K562 (cell line): ENCODE measurements around the gene ZNF565. TPM values are rescaled to one million over a fixed set of nuclear protein-coding genes. Genes with fewer than 3 reads are reported as not detected.

Source experiments
- ATAC-seq: fragments of 200-7000 bp; cut with Tn5 transposase; 3 replicates; pipeline ENCODE4 v1.9.1; 2020; ENCODE audit warnings: moderate library complexity
- BruUV-seq: library from RNA; stranded (reverse); fragments of 400-500 nt; replicated peaks from 2 replicates; lab custom pipeline; 2021; lab: Mats Ljungman, UMichigan
- CTCF ChIA-PET: fragments of 300-600 bp; formaldehyde crosslinking; extraction: SDS; loops from one replicate; lab custom pipeline; 2021; ENCODE audit warnings: low intra/inter-chr PET ratio; lab: Yijun Ruan, JAX
- POLR2A ChIA-PET: fragments of 300-600, 350-650 bp; sonication (Branson Sonifier 250); formaldehyde crosslinking; extraction: SDS; loops from one replicate; lab custom pipeline; 2021; ENCODE audit warnings: antibody characterized with exemption, inconsistent platforms; lab: Yijun Ruan, JAX
- DNase-seq, 4 experiments: peaks; one replicate each; pipeline versions ENCODE4 v3.0.0 to v3.0.0-alpha.2; 2011 to 2018; ENCODE audit warnings: low spot score in 3 of 4, mixed read lengths in 3 of 4; ENCODE audit errors: extremely low read depth in 1 of 4
- FAIRE-seq: peaks from 2 replicates; lab custom pipeline; 2011; peaks lifted over from hg19 to GRCh38; lab: Jason Lieb, UNC
- H2AFZ ChIP-seq: 2 replicates; pipeline ENCODE4 v1.6.0; 2011; ENCODE audit warnings: low read depth, low read length, control low read depth, inconsistent platforms
- H3K27ac ChIP-seq: fragments of 200-600 bp; 3 replicates; pipeline ENCODE4 v1.8.0; 2011; ENCODE audit warnings: low read depth, mild to moderate bottlenecking, control low read depth, inconsistent platforms, low read length, moderate library complexity, mixed read lengths; ENCODE audit errors: extremely low read depth
- H3K27me3 ChIP-seq, 2 experiments: fragments of 300-600 bp in 1 of 2; 2 replicates in 1 of 2; 3 replicates in 1 of 2; pipeline versions ENCODE4 v1.6.0 to v1.8.0; 2011; ENCODE audit warnings: inconsistent platforms in 2 of 2, low read length in 2 of 2, mild to moderate bottlenecking in 1 of 2, mixed read lengths in 1 of 2, moderate library complexity in 1 of 2; ENCODE audit not compliant: control insufficient read depth in 2 of 2, insufficient read depth in 2 of 2
- H3K36me3 ChIP-seq: fragments of 300-600 bp; 3 replicates; pipeline ENCODE4 v1.8.0; 2011; ENCODE audit warnings: mild to moderate bottlenecking, low read length, inconsistent platforms; ENCODE audit not compliant: control insufficient read depth, insufficient read depth
- H3K4me1 ChIP-seq, 2 experiments: fragments of 200-600 bp in 1 of 2; replicated peaks in 1 of 2; 2 replicates in 1 of 2; 3 replicates in 1 of 2; pipeline versions ENCODE4 v1.5.1 to v1.8.0; 2011; ENCODE audit warnings: inconsistent platforms in 2 of 2, low read length in 2 of 2, mild to moderate bottlenecking in 1 of 2, mixed read lengths in 1 of 2, moderate library complexity in 1 of 2; ENCODE audit not compliant: control insufficient read depth in 2 of 2, insufficient read depth in 2 of 2
- H3K4me2 ChIP-seq: 2 replicates; pipeline ENCODE4 v1.6.1; 2011; ENCODE audit warnings: low read length, control low read depth, inconsistent platforms, mixed read lengths; ENCODE audit not compliant: insufficient read depth
- H3K4me3 ChIP-seq: fragments of 200-600 bp; sonication (generic), shearing (Covaris generic); 2 replicates; pipeline ENCODE4 v1.5.1; 2016; ENCODE audit warnings: control low read depth, inconsistent platforms
- H3K79me2 ChIP-seq: fragments of 200-600 bp; 3 replicates; pipeline ENCODE4 v1.8.0; 2011; ENCODE audit warnings: low read length, inconsistent platforms; ENCODE audit not compliant: control insufficient read depth, insufficient read depth
- H3K9ac ChIP-seq, 2 experiments: 2 replicates each; pipeline versions ENCODE4 v1.6.0 to v1.6.1; 2011; ENCODE audit warnings: low read depth in 2 of 2, low read length in 2 of 2, control low read depth in 1 of 2, inconsistent platforms in 1 of 2, mild to moderate bottlenecking in 1 of 2, mixed read lengths in 1 of 2; ENCODE audit not compliant: insufficient read depth in 1 of 2
- H3K9me1 ChIP-seq: one replicate; pipeline ENCODE4 v1.6.0; 2011; ENCODE audit warnings: inconsistent platforms, mild to moderate bottlenecking, low read length, moderate library complexity; ENCODE audit not compliant: control insufficient read depth, insufficient read depth
- H3K9me3 ChIP-seq: replicated peaks from 2 replicates; pipeline ENCODE4 v1.5.1; 2011; ENCODE audit warnings: low read depth, low read length, inconsistent platforms; ENCODE audit not compliant: control insufficient read depth, insufficient read depth
- H4K20me1 ChIP-seq: replicated peaks from 2 replicates; pipeline ENCODE4 v1.6.1; 2011; ENCODE audit warnings: low read length, inconsistent platforms, mixed read lengths; ENCODE audit not compliant: control insufficient read depth, insufficient read depth
- HEY1 ChIP-seq: fragments of 250-450 bp; sonication (Bioruptor Pico); IDR thresholded peaks from 2 replicates; pipeline ENCODE4 v1.5.0; 2020; ENCODE audit warnings: mild to moderate bottlenecking, moderate library complexity, borderline replicate concordance
- LCOR ChIP-seq: sonication (generic); formaldehyde crosslinking; IDR thresholded peaks from 2 replicates; pipeline ENCODE4 v1.8.0; 2022; ENCODE audit warnings: mild to moderate bottlenecking, missing genetic modification reagents
- PKNOX1 ChIP-seq: fragments of 450-650 bp; IDR thresholded peaks from 2 replicates; pipeline ENCODE4 v1.6.1; 2016
- RFX5 ChIP-seq: IDR thresholded peaks from 2 replicates; pipeline ENCODE4 v1.6.1; 2011; ENCODE audit warnings: low read depth, mild to moderate bottlenecking, improper control_type of control experiment, low read length
- SAFB2 ChIP-seq: fragments of 200-400 bp; formaldehyde crosslinking; IDR thresholded peaks from 2 replicates; pipeline ENCODE4 v1.6.1; 2018; ENCODE audit warnings: borderline replicate concordance, low read length, low read depth, moderate library complexity; ENCODE audit not compliant: severe bottlenecking
- ZNF212 ChIP-seq: fragments of 450-650 bp; formaldehyde crosslinking; IDR thresholded peaks from 2 replicates; pipeline ENCODE4 v1.4.0; 2020; ENCODE audit warnings: mild to moderate bottlenecking
- ZNF395 ChIP-seq: fragments of 200-800 bp; sonication (Bioruptor generic); IDR thresholded peaks from 2 replicates; pipeline ENCODE4 v1.6.1; 2017; ENCODE audit warnings: missing genetic modification characterization, missing compliant biosample characterization
- ZNF57 ChIP-seq: fragments of 450-650 bp; formaldehyde crosslinking; IDR thresholded peaks from 2 replicates; pipeline ENCODE4 v1.4.0; 2020; ENCODE audit warnings: mild to moderate bottlenecking, moderate library complexity
- WGBS: fragments of 100-300 bp; shearing (Covaris generic); methylation state at CpG from one replicate; pipeline ENCODE4 v1.1.6; 2016; ENCODE audit warnings: low coverage, mixed read lengths; ENCODE audit not compliant: insufficient coverage; ENCODE audit errors: missing lambda C conversion rate; 5-methylcytosine and 5-hydroxymethylcytosine counted together
- in situ Hi-C: fragments of 300-500 bp; cut with MboI; formaldehyde crosslinking; loops from 4 replicates; pipeline ENCODE4 v1.15.0; 2018; ENCODE audit warnings: inconsistent platforms, mixed read lengths
- intact Hi-C: fragments of 100-400 bp; cut with micrococcal nuclease; formaldehyde crosslinking; loops from 2 replicates; pipeline ENCODE4 v1.14.2; 2022
- polyA plus RNA-seq, 8 experiments: library from polyadenylated mRNA; depleted of rRNA in 4 of 8; stranded (reverse) in 5 of 8; unstranded in 3 of 8; fragments of >200 nt; fragmentation: Nextera tagmentation in 2 of 8; fragmentation: Illumina TruSeq in 1 of 8; extraction: Ambion mirVana in 2 of 8; extraction: Trizol in 1 of 8; gene quantifications; 2 replicates each; pipeline versions ENCODE4 v1.2.1 to v1.2.3, GENCODE V29; 2011 to 2014; ENCODE audit warnings: inconsistent platforms in 1 of 8, missing spikeins in 1 of 8
- total RNA-seq, 7 experiments: library from RNA; depleted of rRNA in 6 of 7; stranded (reverse); fragments of >200 nt in 6 of 7; fragmentation: Illumina TruSeq in 2 of 7; extraction: Trizol in 2 of 7; gene quantifications; 2 replicates each; pipeline versions ENCODE4 v1.2.1 to v1.2.3, GENCODE V29; 2011 to 2021; ENCODE audit warnings: low replicate concordance in 1 of 7
- TF ChIP-seq, protein P1 (sequence below): fragments of 450-650 bp; IDR thresholded peaks from 2 replicates; pipeline ENCODE4 v1.6.1; 2016; ENCODE audit warnings: antibody characterized with exemption
- TF ChIP-seq, protein P2 (sequence below): sonication (generic); formaldehyde crosslinking; IDR thresholded peaks from 2 replicates; pipeline ENCODE4 v1.8.1; 2023; ENCODE audit warnings: mild to moderate bottlenecking, missing genetic modification reagents, moderate library complexity

The ZNF565 gene
- total and polyA plus RNA-seq, 9 of the 15 experiments (the other 6 are each of a cell fraction or from before 2014, with no cell fraction given): 1.3 to 3.2 (median 2.6) TPM

- ChIA-PET CTCF (no interaction called here), POLR2A (no interaction called here)
- no peak overlapping the region for H3K27ac ChIP-seq
- peaks cover 4 to 17% of the 10 kb centered on the region in 2 experiments; a peak in 4 of 5 replicates for H3K4me1 ChIP-seq
- H3K4me2 ChIP-seq: no peak overlapping the region
- TF ChIP-seq, protein P1, sequence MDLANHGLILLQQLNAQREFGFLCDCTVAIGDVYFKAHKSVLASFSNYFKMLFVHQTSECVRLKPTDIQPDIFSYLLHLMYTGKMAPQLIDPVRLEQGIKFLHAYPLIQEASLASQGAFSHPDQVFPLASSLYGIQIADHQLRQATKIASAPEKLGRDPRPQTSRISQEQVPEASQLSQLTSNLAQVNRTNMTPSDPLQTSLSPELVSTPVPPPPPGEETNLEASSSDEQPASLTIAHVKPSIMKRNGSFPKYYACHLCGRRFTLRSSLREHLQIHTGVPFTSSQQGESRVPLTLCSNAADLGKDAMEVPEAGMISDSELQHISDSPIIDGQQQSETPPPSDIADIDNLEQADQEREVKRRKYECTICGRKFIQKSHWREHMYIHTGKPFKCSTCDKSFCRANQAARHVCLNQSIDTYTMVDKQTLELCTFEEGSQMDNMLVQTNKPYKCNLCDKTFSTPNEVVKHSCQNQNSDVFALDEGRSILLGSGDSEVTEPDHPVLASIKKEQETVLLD: no peak
- peak; percentile 58 for TF ChIP-seq PKNOX1
- DNase-seq (no peak), FAIRE-seq (no peak), ATAC-seq (no peak)
- BruUV-seq: no TSS peak
- no peak overlapping the region for H3K9ac ChIP-seq
- no peaks in the 10 kb centered on the region for H3K9me1 ChIP-seq
- no peak overlapping the region for H3K4me3 ChIP-seq
- H3K9me3 ChIP-seq: no peaks in the 10 kb centered on the region
- H3K36me3 ChIP-seq: peaks cover 4% of the 10 kb centered on the region; the same call in 2 of the 3 replicates
- H3K79me2 ChIP-seq: peaks cover 39% of the 10 kb centered on the region
- H2AFZ ChIP-seq: no peak overlapping the region
- intact Hi-C loops: no loop called here
- in situ Hi-C loops: no loop called here
- WGBS: 91% methylated on average over 2 of the region's 2 CpGs
- no peaks in the 10 kb centered on the region for H3K27me3 ChIP-seq
- no peaks in the 10 kb centered on the region for H4K20me1 ChIP-seq
Measured at GRCh38 chr19:36212895-36213294, 1.6 kb downstream of the ZNF565 start.

DNA sequence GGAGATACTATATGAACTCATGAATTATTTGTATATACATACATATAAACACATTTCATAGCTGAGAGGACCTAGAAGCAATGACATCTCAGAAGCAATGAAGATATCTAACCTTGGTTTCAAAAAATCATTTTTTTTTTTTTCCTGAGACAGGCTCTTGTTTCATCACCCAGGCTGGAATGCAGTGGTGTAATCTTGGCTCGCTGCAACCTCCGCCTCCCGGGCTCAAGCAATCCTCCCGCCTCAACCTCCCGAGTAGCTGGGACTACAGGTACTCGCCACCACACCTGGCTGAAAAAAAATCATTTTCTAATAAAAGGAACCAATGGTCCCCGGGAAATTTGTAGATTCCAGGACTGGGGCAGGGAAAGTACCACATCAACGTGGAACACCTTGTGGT is 4.0 kb downstream of the ZNF565 start:
- BruUV-seq: no TSS peak
- FAIRE-seq: no peak
- Histone ChIP-seq H3K9ac (no peak overlapping the region), H2AFZ (no peak overlapping the region), H3K4me2 (no peak overlapping the region), H3K36me3 (no peaks in the 10 kb centered on the region), H3K9me1 (no peaks in the 10 kb centered on the region), H3K4me1 (peaks cover 4 to 10% of the 10 kb centered on the region in 2 experiments; a peak in 4 of 5 replicates), H3K27ac (no peak overlapping the region), H3K4me3 (no peak overlapping the region), H3K27me3 (no peaks in the 10 kb centered on the region), H4K20me1 (no peaks in the 10 kb centered on the region), H3K79me2 (peaks cover 16% of the 10 kb centered on the region), H3K9me3 (no peaks in the 10 kb centered on the region)
- in situ Hi-C loops: no loop called here
- intact Hi-C loops: no loop called here
- ChIA-PET CTCF (no interaction called here), POLR2A (no interaction called here)
- DNase-seq: no peak
- WGBS: 72% methylated on average over 8 of the region's 8 CpGs
- no peak for ATAC-seq
- TF ChIP-seq ZNF395 (CRISPR knock-in tag): no peak
- TF ChIP-seq SAFB2: no peak
- no peak for TF ChIP-seq LCOR (CRISPR knock-in tag)
- TF ChIP-seq RFX5: no peak
- no peak for TF ChIP-seq ZNF212
- TF ChIP-seq ZNF57 (CRISPR knock-in tag): no peak
- TF ChIP-seq, protein P2, sequence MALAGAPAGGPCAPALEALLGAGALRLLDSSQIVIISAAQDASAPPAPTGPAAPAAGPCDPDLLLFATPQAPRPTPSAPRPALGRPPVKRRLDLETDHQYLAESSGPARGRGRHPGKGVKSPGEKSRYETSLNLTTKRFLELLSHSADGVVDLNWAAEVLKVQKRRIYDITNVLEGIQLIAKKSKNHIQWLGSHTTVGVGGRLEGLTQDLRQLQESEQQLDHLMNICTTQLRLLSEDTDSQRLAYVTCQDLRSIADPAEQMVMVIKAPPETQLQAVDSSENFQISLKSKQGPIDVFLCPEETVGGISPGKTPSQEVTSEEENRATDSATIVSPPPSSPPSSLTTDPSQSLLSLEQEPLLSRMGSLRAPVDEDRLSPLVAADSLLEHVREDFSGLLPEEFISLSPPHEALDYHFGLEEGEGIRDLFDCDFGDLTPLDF: no peak
- TF ChIP-seq HEY1 (CRISPR knock-in tag): no peak
